B cell (primary cell): ENCODE results near the gene PRLR. TPM values are rescaled to one million over a fixed set of nuclear protein-coding genes. Genes with fewer than 3 reads are reported as not detected.

Experiments used
- ATAC-seq: fragments of 200-7000 bp; cut with Tn5 transposase; one replicate; pipeline ENCODE4 v1.10.0; 2021; ENCODE audit warnings: low read depth, mild to moderate bottlenecking, moderate number of reproducible peaks, moderate library complexity
- CTCF ChIA-PET: fragments of 350-600 bp; sonication (Branson Sonifier 250); formaldehyde crosslinking; loops from one replicate; lab custom pipeline; 2021; ENCODE audit warnings: antibody characterized with exemption, inconsistent platforms; lab: Charles Lee
- POLR2A ChIA-PET: fragments of 350-600 bp; sonication (Branson Sonifier 250); formaldehyde crosslinking; loops from one replicate; lab custom pipeline; 2021; ENCODE audit warnings: antibody characterized with exemption; lab: Charles Lee
- DNase-seq: peaks from one replicate; pipeline ENCODE4 v3.0.0; 2013
- H2AFZ ChIP-seq: 2 replicates; pipeline ENCODE4 v1.6.1; 2012; ENCODE audit warnings: mild to moderate bottlenecking, low read depth, low read length; ENCODE audit not compliant: insufficient read depth, poor library complexity, severe bottlenecking
- H3K27ac ChIP-seq, 2 donors: 1 replicate in 1 of 2; 2 replicates in 1 of 2; pipeline ENCODE4 v1.5.1; 2012 to 2013; ENCODE audit warnings: low read length in 2 of 2, mild to moderate bottlenecking in 2 of 2, moderate library complexity in 1 of 2
- H3K27me3 ChIP-seq, 4 experiments: fragments of 200-600 bp in 1 of 4; sonication (generic) in 1 of 4; replicated peaks in 1 of 4; 1 replicate in 2 of 4; 2 replicates in 2 of 4; pipeline versions ENCODE4 v1.6.1 to v1.7.0; 2013 to 2016; ENCODE audit warnings: low read length in 3 of 4, mild to moderate bottlenecking in 2 of 4, mixed read lengths in 1 of 4, moderate library complexity in 1 of 4; ENCODE audit not compliant: insufficient read depth in 4 of 4, control insufficient read depth in 3 of 4; ENCODE audit errors: control extremely low read depth in 1 of 4
- H3K36me3 ChIP-seq, 2 experiments: replicated peaks in 1 of 2; 1 replicate in 1 of 2; 2 replicates in 1 of 2; pipeline versions ENCODE4 v1.6.1 to v1.7.1; 2013; ENCODE audit warnings: low read length in 1 of 2; ENCODE audit not compliant: insufficient read depth in 2 of 2, control insufficient read depth in 1 of 2; ENCODE audit errors: control extremely low read depth in 1 of 2, extremely low read depth in 1 of 2
- H3K4me1 ChIP-seq, 2 donors: fragments of 200-600 bp in 1 of 2; sonication (generic) in 1 of 2; 1 replicate in 1 of 2; 2 replicates in 1 of 2; pipeline versions ENCODE4 v1.5.1 to v1.6.1; 2013 to 2017; ENCODE audit warnings: low read length in 2 of 2; ENCODE audit not compliant: control insufficient read depth in 2 of 2, insufficient read depth in 2 of 2
- H3K4me2 ChIP-seq: replicated peaks from 2 replicates; pipeline ENCODE3; 2012; ENCODE audit warnings: mild to moderate bottlenecking, low read depth, low read length; ENCODE audit not compliant: poor library complexity, severe bottlenecking
- H3K4me3 ChIP-seq, 5 experiments: fragments of 200-600 bp in 1 of 5; sonication (generic) in 1 of 5; 1 replicate in 3 of 5; 2 replicates in 2 of 5; pipeline versions ENCODE4 v1.5.1 to v1.7.0; 2011 to 2016; ENCODE audit warnings: low read length in 4 of 5, mild to moderate bottlenecking in 4 of 5, low read depth in 2 of 5, control low read depth in 1 of 5, moderate library complexity in 1 of 5; ENCODE audit not compliant: insufficient read depth in 1 of 5; ENCODE audit errors: control extremely low read depth in 1 of 5, extremely low read depth in 1 of 5
- H3K79me2 ChIP-seq: fragments of 200-600 bp; sonication (generic); one replicate; pipeline ENCODE4 v1.6.0; 2016; ENCODE audit warnings: low read length; ENCODE audit not compliant: control insufficient read depth, insufficient read depth
- H3K9ac ChIP-seq: fragments of 200-600 bp; sonication (generic); 2 replicates; pipeline ENCODE4 v1.6.1; 2017; ENCODE audit warnings: mild to moderate bottlenecking, low read length, moderate library complexity
- H3K9me3 ChIP-seq, 3 donors: one replicate each; pipeline versions ENCODE4 v1.6.1 to v1.7.1; 2013; ENCODE audit warnings: low read length in 2 of 3; ENCODE audit not compliant: control insufficient read depth in 2 of 3, insufficient read depth in 1 of 3; ENCODE audit errors: control extremely low read depth in 1 of 3
- H4K20me1 ChIP-seq: 2 replicates; pipeline ENCODE4 v1.6.0; 2012; ENCODE audit warnings: mild to moderate bottlenecking, low read length; ENCODE audit not compliant: insufficient read depth, control insufficient read depth, poor library complexity, severe bottlenecking
- H3K27ac Mint-ChIP-seq: one replicate; pipeline ENCODE4 v1.8.0; 2021; ENCODE audit warnings: mixed read lengths
- H3K27me3 Mint-ChIP-seq: one replicate; pipeline ENCODE4 v1.8.0; 2021; ENCODE audit warnings: mixed read lengths
- H3K4me1 Mint-ChIP-seq: one replicate; pipeline ENCODE4 v1.8.0; 2021; ENCODE audit warnings: mixed read lengths
- H3K4me3 Mint-ChIP-seq: one replicate; pipeline ENCODE4 v1.8.0; 2021; ENCODE audit warnings: mixed read lengths
- H3K9me3 Mint-ChIP-seq: one replicate; pipeline ENCODE4 v1.8.0; 2022; ENCODE audit warnings: mixed read lengths; ENCODE audit not compliant: insufficient read depth
- EZH2 ChIP-seq: IDR thresholded peaks from 2 replicates; pipeline ENCODE4 v1.6.1; 2012; ENCODE audit warnings: borderline replicate concordance, low read depth, mild to moderate bottlenecking, moderate library complexity, low read length; ENCODE audit not compliant: insufficient read depth, poor library complexity, severe bottlenecking
- WGBS: methylation state at CpG from one replicate; pipeline ENCODE4 v1.1.5; 2013; ENCODE audit warnings: missing lambda C conversion rate; ENCODE audit not compliant: insufficient coverage; 5-methylcytosine and 5-hydroxymethylcytosine counted together
- intact Hi-C: fragments of 100-400 bp; cut with micrococcal nuclease; formaldehyde crosslinking; loops from one replicate; pipeline ENCODE4 v1.10.0; 2022
- polyA plus RNA-seq: library from polyadenylated mRNA; depleted of rRNA; stranded (reverse); fragments of >200 nt; gene quantifications from 2 replicates; pipeline ENCODE4 v1.2.3, GENCODE V29; 2012
- total RNA-seq, 2 donors: library from RNA; stranded (reverse); fragments of 120-200 nt in 1 of 2; gene quantifications; 1 replicate in 1 of 2; 2 replicates in 1 of 2; pipeline versions ENCODE4 v1.2.3 to v1.2.4, GENCODE V29; 2013 to 2022
- TF ChIP-seq, protein P1 (sequence below): fragments of 200-600 bp; IDR thresholded peaks from one replicate; pipeline ENCODE4 v1.8.0; 2022; ENCODE audit warnings: antibody characterized with exemption, mild to moderate bottlenecking

The PRLR gene
- total and polyA plus RNA-seq, 2 donors (not counting 1 experiment from before 2014, with no cell fraction given), result 0.39 TPM; not detected in 1

DNA sequence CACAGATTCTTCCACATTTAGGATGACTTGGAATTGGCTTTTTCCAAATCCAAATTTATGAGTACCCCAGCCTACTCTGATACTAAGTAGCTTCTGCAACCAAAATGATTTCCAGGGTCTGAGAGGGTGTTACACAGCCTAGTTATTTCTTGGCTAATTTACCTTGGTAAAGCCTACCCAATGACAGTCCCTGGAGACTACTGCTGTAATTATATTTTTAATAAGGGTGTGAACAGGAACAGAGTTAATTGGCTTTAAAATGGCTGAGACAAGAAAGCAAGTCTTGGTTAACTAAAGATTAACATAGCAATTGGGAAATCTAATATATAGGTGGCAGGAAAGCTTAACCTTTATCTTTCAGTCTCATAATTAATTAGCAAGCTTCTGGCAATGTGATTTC is 9.3 kb downstream of the PRLR start:
- intact Hi-C loops, result loop anchor here (10.0 kb wide), 1 partner anchor 704 kb away; no protein-coding TSS in a partner anchor
- Histone ChIP-seq H3K36me3 (no peaks in the 10 kb centered on the region), H3K9me3 (no peaks in the 10 kb centered on the region), H3K4me1 (no peaks in the 10 kb centered on the region), H3K4me2 (no peak overlapping the region), H3K4me3 (no peak overlapping the region), H3K9ac (no peak overlapping the region), H3K27ac (no peak overlapping the region), H3K79me2 (no peaks in the 10 kb centered on the region), H4K20me1 (no peaks in the 10 kb centered on the region), H3K27me3 (no peaks in the 10 kb centered on the region), H2AFZ (no peak overlapping the region)
- ChIA-PET POLR2A (no interaction called here), CTCF (no interaction called here)
- peaks cover 13% of the 10 kb centered on the region for H3K27me3 Mint-ChIP-seq
- H3K9me3 Mint-ChIP-seq, result no peaks in the 10 kb centered on the region
- DNase-seq (no peak), ATAC-seq (no peak)
- H3K27ac Mint-ChIP-seq, result no peak overlapping the region
- H3K4me3 Mint-ChIP-seq, result no peak overlapping the region
- H3K4me1 Mint-ChIP-seq, result no peaks in the 10 kb centered on the region
- TF ChIP-seq EZH2, result no peak
- TF ChIP-seq, protein P1, sequence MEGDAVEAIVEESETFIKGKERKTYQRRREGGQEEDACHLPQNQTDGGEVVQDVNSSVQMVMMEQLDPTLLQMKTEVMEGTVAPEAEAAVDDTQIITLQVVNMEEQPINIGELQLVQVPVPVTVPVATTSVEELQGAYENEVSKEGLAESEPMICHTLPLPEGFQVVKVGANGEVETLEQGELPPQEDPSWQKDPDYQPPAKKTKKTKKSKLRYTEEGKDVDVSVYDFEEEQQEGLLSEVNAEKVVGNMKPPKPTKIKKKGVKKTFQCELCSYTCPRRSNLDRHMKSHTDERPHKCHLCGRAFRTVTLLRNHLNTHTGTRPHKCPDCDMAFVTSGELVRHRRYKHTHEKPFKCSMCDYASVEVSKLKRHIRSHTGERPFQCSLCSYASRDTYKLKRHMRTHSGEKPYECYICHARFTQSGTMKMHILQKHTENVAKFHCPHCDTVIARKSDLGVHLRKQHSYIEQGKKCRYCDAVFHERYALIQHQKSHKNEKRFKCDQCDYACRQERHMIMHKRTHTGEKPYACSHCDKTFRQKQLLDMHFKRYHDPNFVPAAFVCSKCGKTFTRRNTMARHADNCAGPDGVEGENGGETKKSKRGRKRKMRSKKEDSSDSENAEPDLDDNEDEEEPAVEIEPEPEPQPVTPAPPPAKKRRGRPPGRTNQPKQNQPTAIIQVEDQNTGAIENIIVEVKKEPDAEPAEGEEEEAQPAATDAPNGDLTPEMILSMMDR, result no peak

- ChIA-PET CTCF (no interaction called here), POLR2A (no interaction called here)
- no peak for ATAC-seq
- no peaks in the 10 kb centered on the region for H3K9me3 Mint-ChIP-seq
- Histone ChIP-seq H3K4me3 (no peak overlapping the region), H3K79me2 (no peaks in the 10 kb centered on the region), H3K36me3 (no peaks in the 10 kb centered on the region), H3K27me3 (no peaks in the 10 kb centered on the region), H3K27ac (no peak overlapping the region), H3K4me2 (no peak overlapping the region), H4K20me1 (no peaks in the 10 kb centered on the region), H3K9me3 (no peaks in the 10 kb centered on the region), H3K4me1 (no peaks in the 10 kb centered on the region), H2AFZ (no peak overlapping the region), H3K9ac (no peak overlapping the region)
- H3K27ac Mint-ChIP-seq, result no peak overlapping the region
- TF ChIP-seq EZH2, result no peak
- TF ChIP-seq, protein P1, result no peak
- no peak for DNase-seq
- whole genome bisulfite sequencing, result no CpG with 5 or more reads among the region's 4 CpGs
- H3K4me1 Mint-ChIP-seq, result no peaks in the 10 kb centered on the region
- intact Hi-C loops, result no loop called here
- H3K27me3 Mint-ChIP-seq, result peaks cover under 1% of the 10 kb centered on the region
- no peak overlapping the region for H3K4me3 Mint-ChIP-seq
Observed at GRCh38 chr5:35218981-35219380, 11.3 kb downstream of the PRLR start.
